Kidney (tissue), 14 donors: ENCODE data around the gene ZFP82. TPM values are rescaled to one million over a fixed set of nuclear protein-coding genes. Genes with fewer than 3 reads are reported as not detected.
A peak's percentile ranks its signal among the peaks of the same experiment; 100 is the strongest.

ENCODE experiments used
- DNase-seq, 5 donors: peaks; one replicate each; pipeline ENCODE4 v3.0.0-alpha.2; 2013 to 2020
- FAIRE-seq: peaks from 2 replicates; lab custom pipeline; 2012; peaks lifted over from hg19 to GRCh38; lab: Jason Lieb, UNC
- H3K27ac ChIP-seq, 2 donors: one replicate each; pipeline ENCODE4 v1.7.0; 2013; ENCODE audit warnings: low read depth in 2 of 2, low read length in 2 of 2, inconsistent platforms in 1 of 2
- H3K27me3 ChIP-seq: one replicate; pipeline ENCODE4 v1.7.1; 2013; ENCODE audit warnings: low read length, inconsistent platforms; ENCODE audit not compliant: control insufficient read depth, insufficient read depth
- H3K36me3 ChIP-seq, 3 donors: one replicate each; pipeline versions ENCODE4 v1.7.0 to v1.7.1; 2013; ENCODE audit warnings: low read length in 3 of 3, control low read depth in 1 of 3, inconsistent platforms in 1 of 3; ENCODE audit not compliant: insufficient read depth in 3 of 3, control insufficient read depth in 2 of 3
- H3K4me1 ChIP-seq, 3 donors: one replicate each; pipeline versions ENCODE4 v1.7.0 to v1.7.1; 2013; ENCODE audit warnings: low read length in 3 of 3, inconsistent platforms in 1 of 3, low read depth in 1 of 3; ENCODE audit not compliant: control insufficient read depth in 2 of 3, insufficient read depth in 2 of 3
- H3K4me3 ChIP-seq, 3 donors: one replicate each; pipeline versions ENCODE4 v1.7.0 to v1.8.1; 2013; ENCODE audit warnings: low read length in 3 of 3, control low read depth in 1 of 3, inconsistent platforms in 1 of 3
- H3K9ac ChIP-seq, 3 donors: one replicate each; pipeline versions ENCODE4 v1.7.0 to v1.7.1; 2013; ENCODE audit warnings: low read length in 3 of 3, control low read depth in 1 of 3, inconsistent platforms in 1 of 3
- H3K9me3 ChIP-seq, 3 donors: one replicate each; pipeline versions ENCODE4 v1.7.0 to v1.7.1; 2013; ENCODE audit warnings: low read length in 3 of 3, control low read depth in 1 of 3, inconsistent platforms in 1 of 3; ENCODE audit not compliant: control insufficient read depth in 2 of 3, insufficient read depth in 1 of 3
- CTCF ChIP-seq: IDR thresholded peaks from 3 replicates; pipeline ENCODE4 v1.5.1; 2012; ENCODE audit warnings: mild to moderate bottlenecking, moderate library complexity, borderline replicate concordance; ENCODE audit not compliant: insufficient read depth; ENCODE audit errors: extremely low read depth
- intact Hi-C: fragments of 100-400 bp; cut with DNase I; formaldehyde crosslinking; loops from one replicate; pipeline ENCODE4 v1.11.1; 2022
- polyA plus RNA-seq: library from polyadenylated mRNA; stranded (reverse); fragments of 350-450 nt; fragmentation: Illumina TruSeq; extraction: RNeasy Lipid Tissue Mini Kit (QIAGEN cat#74804); gene quantifications from one replicate; pipeline ENCODE4 v1.2.3, GENCODE V29; 2014; ENCODE audit warnings: low read depth, low replicate concordance; ENCODE audit not compliant: insufficient read depth
- total RNA-seq: library from RNA; stranded (reverse); fragmentation: NEBNext Ultra II Directional; extraction: Animal tissue kit (Norgen Biotek cat#: 25700); gene quantifications from one replicate; pipeline ENCODE4 v1.2.1, GENCODE V29; 2021
- donor health status: control.
- donor health status: control.
- donor health status: control.
- donor health status: control.
- donor health status: control.
- donor health status: DM: yes; HTN: yes; CAD: no.
- donor health status: Normal renal cell carcinoma (clear cell type).

Gene ZFP82
- total and polyA plus RNA-seq, 2 donors from 2014 or later, result 4.5 to 7.9 TPM

GRCh38 chr19:36398571-36398970, 19.9 kb downstream of the ZFP82 start:
- H3K27ac ChIP-seq, result no peak overlapping the region
- DNase-seq (no peak), FAIRE-seq (no peak)
- H3K9me3 ChIP-seq, result peaks cover 5 to 16% (median 8%) of the 10 kb centered on the region in 3 donors
- peaks cover 9 to 19% (median 19%) of the 10 kb centered on the region in 3 donors for H3K36me3 ChIP-seq
- no peak overlapping the region for H3K9ac ChIP-seq
- no peak for TF ChIP-seq CTCF
- H3K4me3 ChIP-seq, result no peak overlapping the region
- no peaks in the 10 kb centered on the region for H3K4me1 ChIP-seq
- no peaks in the 10 kb centered on the region for H3K27me3 ChIP-seq
- intact Hi-C loops, result no loop called here

- Histone ChIP-seq H3K27ac (no peak overlapping the region), H3K4me3 (no peak overlapping the region), H3K4me1 (no peaks in the 10 kb centered on the region), H3K9me3 (peaks cover 16 to 49% (median 17%) of the 10 kb centered on the region in 3 donors), H3K27me3 (no peaks in the 10 kb centered on the region), H3K9ac (no peak overlapping the region), H3K36me3 (peaks cover 18 to 25% (median 24%) of the 10 kb centered on the region in 3 donors)
- TF ChIP-seq CTCF, result no peak
- FAIRE-seq (no peak), DNase-seq (no peak)
- intact Hi-C loops, result no loop called here
Measured at GRCh38 chr19:36392916-36393673, 25.3 kb downstream of the ZFP82 start.

GRCh38 chr19:36379510-36379819, 39.0 kb downstream of the ZFP82 start:
- peak overlapping the region; percentile 22 to 94 (median 50) for H3K9ac ChIP-seq
- no peaks in the 10 kb centered on the region for H3K36me3 ChIP-seq
- peak overlapping the region; percentile 92 to 95 (median 95) for H3K4me3 ChIP-seq
- H3K27ac ChIP-seq, result no peak overlapping the region
- FAIRE-seq (no peak), DNase-seq (no peak)
- peaks cover 3 to 5% (median 4%) of the 10 kb centered on the region in 3 donors for H3K4me1 ChIP-seq
- no peaks in the 10 kb centered on the region for H3K9me3 ChIP-seq
- TF ChIP-seq CTCF, result no peak
- intact Hi-C loops, result no loop called here
- no peaks in the 10 kb centered on the region for H3K27me3 ChIP-seq
